HG03558 (cell line): Measurements from ENCODE around the gene SH2D7.

Experiments used
- ATAC-seq: cut with Tn5 transposase; IDR thresholded peaks from one replicate; pipeline ENCODE4 v1.9.1; 2021; ENCODE audit warnings: moderate number of reproducible peaks; ENCODE audit not compliant: unreplicated experiment; ENCODE audit errors: extremely low read depth

SH2D7 gene

GRCh38 chr15:78076231-78077052, 15.9 kb upstream of the SH2D7 start:
- no peak for ATAC-seq

- no peak for ATAC-seq
These were observed 15.1 kb upstream of the SH2D7 start, which contains the start of gene TBC1D2B for GRCh38 chr15:78077053-78077870. TSS of gene TBC1D2B (minus strand) at chr15:78077711. CDS start at chr15:78077652, 59 bp downstream.

DNA sequence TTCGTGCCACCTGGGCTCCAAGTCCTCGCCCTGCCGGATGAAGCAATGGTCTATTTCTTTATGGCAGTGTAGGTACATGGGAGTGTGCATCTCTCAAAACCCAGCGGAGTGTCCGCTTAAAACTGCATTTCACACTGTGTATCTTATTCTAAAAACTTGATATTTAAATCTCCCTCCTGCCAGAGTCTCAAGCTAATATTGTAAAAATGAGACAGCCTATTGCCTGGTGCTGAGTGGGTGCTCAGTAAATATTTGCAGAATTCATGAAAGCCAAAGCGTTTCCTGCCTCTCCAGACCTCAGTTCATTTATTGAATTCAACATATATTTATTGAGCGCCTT, 14.5 kb upstream of the SH2D7 start:
- no peak for ATAC-seq

DNA sequence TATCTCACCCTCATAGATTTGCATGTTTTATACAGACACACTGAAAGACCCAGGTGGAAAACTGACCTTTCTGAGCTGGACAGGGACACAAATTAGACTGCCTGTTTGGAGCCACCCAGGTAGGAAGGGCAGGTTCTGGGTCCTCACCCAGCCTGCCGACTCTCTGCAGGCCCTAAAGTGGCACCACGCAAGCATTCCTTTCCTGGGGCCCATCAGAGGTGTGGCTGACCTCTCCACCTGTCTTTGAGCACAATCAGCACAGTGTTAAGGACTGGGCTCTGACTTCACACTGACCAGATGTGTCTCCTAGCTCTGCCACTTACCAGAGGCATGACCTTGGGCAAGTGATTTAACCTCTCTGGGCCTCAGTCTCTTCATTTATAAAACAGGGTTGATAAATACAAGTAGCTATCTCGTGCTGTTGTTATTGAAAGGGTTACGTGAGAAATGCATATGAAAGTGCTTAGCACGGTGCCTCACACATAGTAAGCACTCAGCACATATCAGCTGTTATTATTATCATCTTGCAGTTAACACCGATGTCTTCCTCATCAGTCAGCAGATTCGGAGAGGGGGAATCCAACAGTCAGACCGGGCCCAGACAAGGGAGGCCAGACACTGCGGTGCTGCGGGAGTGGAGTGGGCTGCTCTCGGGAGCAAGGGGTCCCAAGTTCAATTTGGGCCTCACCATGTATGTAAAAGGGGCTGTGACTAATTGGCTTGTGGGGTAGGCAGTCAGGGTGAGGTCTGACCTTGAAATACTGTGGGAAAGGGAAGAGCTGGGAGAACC, 12.9 kb upstream of the SH2D7 start:
- ATAC-seq = no peak

DNA sequence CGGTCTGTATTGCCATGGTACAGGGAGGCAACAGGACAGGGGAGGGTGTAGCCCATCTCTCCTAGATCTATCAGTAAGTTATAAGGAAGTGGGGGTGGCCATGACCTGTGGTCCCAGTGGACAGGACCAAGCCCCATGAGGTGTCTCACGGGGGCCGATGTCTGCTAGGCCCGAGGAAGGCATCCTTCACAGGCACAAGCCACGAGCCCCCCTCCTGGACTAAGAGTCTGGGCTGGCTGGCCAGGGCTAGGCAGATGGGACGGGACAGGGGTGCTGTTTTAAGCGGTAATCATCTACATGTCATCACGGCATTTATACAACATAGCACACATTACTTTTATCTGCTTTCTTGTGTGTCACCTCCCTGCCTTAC, 12.3 kb upstream of the SH2D7 start:
- ATAC-seq = no peak

DNA sequence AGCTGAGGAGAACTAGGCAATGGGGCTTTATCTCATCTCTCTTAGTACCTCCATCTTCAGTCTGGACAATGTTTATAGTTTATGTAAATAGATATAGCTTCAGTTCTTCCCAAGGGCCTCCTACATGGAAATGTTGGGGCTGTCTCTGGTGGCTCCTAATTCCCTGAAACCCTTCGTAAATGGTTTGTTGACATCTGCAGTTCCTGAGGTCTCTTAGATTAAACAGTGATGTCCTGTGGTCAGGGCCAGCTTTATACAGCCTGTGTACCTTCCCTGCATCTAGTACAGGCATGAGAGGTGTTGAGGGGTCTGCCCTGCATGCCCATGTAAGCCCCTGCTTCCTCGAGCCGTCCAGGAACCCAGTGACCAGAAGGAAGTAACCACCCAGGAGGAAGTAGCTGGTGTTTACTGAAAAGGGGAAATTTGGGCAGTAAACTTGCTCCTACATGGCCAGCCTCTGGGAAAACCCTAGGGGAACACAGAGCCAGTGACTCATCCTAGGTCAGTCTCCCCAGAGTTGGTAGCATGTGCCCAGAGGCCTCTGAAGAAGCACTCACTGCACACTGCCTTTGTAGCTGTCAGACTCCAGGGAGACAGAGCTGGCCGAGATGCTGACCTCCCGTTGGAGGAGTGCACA, 10.1 kb upstream of the SH2D7 start:
- no peak for ATAC-seq

DNA sequence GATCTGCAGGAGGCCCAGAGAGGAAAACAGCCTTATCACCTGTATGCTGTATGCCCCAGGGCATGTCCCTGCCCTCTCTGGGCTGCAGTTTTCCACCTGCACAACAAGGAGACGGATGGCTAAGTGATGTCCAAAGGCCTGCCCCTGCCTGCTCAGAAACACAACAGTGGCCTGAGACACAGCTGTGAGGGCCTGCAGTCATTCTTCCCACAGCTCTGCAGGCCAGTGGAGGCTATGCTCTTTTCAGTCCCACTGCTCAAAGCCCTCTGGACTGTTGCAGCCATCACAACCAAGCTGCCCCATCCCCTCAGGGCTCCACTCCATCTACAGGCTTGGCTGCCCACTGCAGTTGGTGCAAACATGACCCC, 9.6 kb upstream of the SH2D7 start:
- ATAC-seq = no peak

DNA sequence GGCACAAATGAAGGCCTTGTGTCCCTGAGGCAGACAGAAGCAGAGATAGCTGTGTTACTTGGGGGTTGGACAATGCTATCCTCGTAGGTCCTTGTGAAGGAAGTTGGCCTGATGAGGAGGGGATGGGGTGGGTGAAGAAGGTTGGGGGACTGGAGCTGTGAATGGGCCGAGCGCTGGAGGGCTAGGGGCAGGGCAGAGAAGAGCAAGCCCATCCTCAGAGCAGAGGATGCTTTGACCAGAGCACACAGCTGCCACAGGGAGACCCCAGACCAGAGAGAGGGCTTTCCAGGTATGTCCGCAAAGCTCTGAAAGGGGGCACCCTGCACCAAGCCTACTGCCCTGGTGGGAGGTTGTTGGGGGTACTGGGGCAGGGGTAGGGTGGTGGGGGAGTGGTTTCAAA, 9.2 kb upstream of the SH2D7 start:
- no peak for ATAC-seq

DNA sequence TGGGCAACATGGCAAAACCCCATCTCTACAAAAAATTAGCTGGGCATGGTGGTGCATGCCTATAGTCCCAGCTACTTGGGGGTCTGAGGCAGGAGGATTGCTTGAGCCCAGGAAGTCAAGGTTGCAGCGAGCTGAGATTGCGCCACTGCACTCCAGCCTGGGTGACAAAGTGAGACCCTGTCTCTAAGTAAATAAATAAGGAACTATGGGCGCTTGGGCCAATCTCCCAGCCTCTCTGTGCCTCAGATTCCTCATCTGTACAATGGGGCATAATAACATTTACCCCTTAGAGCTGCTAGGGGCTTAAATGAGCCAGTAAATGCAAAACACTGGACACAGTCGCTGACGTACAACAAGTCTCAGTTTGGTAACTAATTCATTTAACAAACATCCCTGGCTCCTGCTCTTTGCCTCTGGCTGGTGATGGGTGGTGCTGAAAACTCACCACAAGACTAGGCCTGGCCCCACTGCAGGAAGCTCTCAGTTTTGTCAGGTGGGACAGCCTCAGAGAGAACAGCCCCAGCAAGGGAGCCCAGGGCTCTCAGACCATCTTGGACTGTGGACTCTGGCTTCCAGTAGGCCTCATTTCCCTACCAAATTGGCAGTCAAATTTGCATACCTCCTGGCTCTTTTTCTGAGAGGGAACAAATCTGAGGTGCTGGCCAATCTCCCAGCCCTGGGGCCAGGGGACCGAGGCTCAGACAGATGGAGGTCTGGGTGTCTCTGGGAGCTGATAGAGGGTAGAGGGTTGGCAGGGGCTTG, 8.5 kb upstream of the SH2D7 start:
- ATAC-seq = no peak

GRCh38 chr15:78084449-78084750, 8.0 kb upstream of the SH2D7 start:
- no peak for ATAC-seq

DNA sequence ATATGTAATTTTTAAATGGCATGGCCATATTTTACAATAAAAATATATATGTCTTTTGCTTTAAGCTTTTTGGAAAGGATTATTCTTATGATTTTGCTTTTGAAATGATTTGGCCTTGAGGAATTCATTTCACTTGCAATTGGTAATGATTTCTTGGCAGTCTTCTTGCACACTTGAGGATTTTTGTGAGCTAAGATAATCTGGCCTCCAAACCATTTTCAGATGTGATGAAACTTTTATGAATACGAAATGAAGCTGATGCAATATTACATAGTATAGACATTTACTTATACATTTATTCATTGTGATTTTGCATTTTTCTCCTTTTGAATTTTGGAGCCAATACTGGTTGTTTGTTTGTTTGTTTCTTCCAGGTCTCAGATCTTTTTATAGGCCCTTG, 6.4 kb upstream of the SH2D7 start:
- no peak for ATAC-seq

DNA sequence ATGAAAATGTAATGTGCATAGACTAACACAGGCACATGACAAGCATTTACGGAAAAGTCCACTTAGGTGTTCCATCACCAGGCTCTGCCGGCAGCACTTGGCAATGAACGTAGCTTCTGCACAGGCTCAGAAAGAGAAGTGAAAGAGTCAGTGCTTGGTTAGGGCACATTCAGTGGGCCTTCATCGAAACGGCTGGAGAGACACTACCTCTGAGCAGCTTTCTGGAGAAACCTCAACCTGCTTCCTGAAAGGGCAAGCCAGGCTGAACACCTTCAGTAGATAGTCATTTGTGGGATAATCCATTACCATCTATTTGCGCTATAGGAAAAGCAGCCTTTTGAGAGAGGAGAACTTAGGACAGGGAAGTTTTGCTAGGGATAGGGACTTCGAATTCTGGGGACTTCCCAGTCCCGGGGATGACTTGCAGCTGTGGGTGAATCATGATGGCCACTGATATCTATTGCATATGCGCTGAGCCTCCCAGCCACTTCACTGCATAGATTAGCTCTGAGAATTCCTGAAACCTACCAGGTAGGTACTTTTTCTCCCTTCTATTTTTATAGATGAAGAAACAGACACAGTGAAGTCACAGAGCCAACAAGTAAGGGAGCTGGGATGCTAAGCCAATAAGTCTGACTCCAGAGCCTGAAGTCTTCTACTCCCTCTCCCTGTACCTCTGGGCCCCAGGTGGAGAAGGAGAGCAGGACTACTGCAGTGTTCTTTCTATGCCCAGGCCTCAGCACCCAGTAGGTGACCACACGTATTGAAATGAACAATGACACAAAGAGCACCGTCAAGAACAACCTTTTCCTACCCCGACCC, 4.2 kb upstream of the SH2D7 start:
- ATAC-seq = no peak

- no peak for ATAC-seq
These were observed 3.6 kb upstream of the SH2D7 start for GRCh38 chr15:78088773-78089080.

GRCh38 chr15:78090422-78091063, 1.8 kb upstream of the SH2D7 start:
- no peak for ATAC-seq

DNA sequence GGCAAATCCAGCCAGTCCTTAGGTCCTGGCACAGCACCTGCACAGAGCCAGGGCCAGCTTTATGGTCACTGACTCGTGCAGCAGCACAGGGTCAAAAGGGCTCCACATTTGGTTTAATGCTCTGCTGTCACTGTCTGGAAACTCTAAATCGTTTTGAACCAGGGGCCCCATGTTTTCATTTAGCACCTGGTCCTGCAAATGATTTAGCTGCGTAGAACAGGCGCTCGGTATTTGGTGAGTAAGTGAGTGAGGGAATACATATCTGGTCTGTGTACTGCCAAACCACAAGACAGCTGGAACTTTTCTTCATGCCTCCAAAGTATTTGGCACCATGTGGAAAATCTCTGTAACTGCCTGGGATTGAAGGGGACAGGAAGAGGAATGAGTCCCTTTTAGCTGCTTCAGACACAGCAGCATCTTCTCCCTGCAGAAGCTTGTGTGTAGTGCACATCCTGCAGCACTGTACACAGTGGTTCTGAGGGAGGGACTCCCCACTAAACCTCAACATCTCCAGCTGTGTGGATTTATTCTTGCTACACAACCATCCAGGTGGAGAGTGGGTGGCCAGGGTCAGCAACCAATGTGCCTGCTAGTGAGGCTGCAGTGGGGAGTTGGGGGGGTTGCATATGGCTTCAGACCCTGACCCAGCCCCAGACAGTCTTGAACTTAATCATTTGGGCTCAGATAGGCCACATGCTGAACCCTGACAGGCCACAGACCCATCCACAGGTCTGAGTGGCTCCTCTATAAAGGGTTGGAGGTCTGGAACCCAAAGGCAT, 1.1 kb downstream of the SH2D7 start:
- no peak for ATAC-seq

DNA sequence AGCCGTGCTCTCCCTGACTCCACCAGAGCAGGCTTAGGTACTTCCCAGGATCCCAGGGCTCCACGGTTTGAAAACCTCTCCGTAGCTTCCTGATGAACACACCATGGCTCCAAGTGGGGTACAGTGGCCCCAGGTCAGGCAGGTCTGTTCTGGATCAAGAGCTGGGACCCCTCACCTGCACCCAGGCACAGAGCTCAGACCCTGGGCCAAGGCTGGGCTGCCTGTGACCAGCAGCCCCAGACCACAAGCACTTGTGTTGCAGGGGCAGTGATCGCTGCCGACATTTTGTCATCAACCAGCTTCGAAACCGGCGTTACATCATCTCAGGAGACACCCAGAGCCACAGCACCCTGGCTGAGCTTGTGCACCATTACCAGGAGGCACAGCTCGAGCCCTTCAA, 5.3 kb downstream of the SH2D7 start:
- no peak for ATAC-seq

DNA sequence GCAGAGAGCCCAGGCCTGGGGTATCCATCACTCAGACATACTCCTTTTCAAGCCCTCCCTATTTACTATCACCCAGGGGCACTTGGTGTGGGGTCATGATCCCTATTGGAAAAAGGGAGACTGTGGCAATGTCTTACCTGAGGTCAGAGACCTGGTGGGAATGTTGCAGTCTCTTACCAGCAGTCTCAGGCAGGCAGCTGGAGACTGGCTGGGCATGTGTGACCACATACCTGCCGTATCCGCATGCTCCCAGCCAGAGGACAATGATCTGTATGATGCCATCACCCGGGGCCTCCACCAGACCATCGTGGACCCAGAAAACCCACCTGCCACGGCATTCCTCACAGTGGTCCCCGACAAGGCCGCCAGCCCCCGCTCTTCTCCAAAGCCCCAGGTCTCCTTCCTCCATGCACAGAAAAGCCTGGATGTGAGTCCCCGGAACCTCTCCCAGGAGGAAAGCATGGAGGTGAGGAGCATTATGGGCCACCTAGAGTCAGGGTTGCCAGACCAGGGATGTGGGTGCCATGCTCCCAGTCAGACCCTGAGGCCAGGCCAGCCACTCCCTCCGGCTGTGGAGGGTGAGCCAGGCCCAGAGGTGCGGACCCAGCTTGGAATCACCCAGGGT, 5.9 kb downstream of the SH2D7 start:
- ATAC-seq = no peak

DNA sequence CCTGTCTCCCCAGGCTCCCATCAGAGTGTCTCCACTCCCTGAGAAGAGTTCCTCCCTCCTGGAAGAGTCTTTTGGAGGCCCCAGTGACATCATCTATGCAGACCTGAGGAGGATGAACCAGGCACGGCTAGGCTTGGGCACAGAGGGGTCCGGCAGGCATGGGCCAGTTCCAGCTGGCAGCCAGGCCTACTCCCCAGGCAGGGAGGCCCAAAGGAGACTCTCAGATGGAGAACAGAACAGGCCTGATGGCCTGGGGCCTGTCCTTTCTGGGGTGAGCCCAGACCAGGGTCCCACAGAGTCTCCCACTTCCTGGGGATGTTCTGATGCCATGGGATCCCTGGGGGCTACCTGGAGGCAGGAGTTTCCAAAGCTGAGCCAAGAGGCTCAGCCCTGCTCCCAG, 8.5 kb downstream of the SH2D7 start:
- ATAC-seq = no peak
